Measurements from ENCODE around the gene PIK3C2G.
A peak's percentile ranks its signal among the peaks of the same experiment; 100 is the strongest.

The PIK3C2G gene

DNA sequence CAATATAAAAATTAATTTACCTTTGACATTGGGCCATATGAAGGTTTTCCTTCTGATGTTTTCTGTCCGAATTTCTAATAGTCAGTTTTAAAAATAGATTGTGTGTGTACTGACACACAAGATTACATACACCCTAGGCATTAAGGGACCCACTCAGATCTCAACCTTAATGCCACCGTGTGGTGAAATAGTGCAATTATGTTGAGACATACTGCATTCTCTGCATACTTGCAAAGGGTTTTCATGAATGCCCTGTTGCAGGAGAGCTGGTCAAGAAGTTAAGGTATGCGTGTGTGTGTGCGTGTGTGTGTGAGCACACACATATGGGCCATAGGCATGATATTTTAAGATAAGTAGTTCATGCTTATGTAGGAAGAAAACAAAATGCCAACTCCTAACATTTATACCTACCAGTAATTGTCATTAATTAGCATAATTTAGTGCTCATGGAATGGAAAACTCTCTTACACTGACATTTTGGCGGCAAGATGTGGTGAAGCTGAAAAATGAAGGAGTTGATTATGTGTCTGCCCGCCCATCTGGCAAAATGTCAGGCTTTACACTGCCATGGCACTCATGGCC is 58.8 kb downstream of the PIK3C2G start:
- Histone ChIP-seq H3K27ac (ENCODE audit: low read depth, low read length) (no peak overlapping the region), H3K9ac (ENCODE audit: low read length) (no peak overlapping the region), H4K91ac (ENCODE audit: low read depth, low read length) (peak overlapping the region; percentile 43), H2AFZ (ENCODE audit: insufficient read depth, low read length, poor library complexity) (no peak overlapping the region), H3K79me1 (ENCODE audit: low read length) (no peaks in the 10 kb centered on the region), H4K12ac (ENCODE audit: low read depth, low read length) (no peak overlapping the region), H3K23ac (ENCODE audit: low read length) (no peak overlapping the region), H3K4me3 (ENCODE audit: low read depth, low read length) (no peak overlapping the region), H4K8ac (ENCODE audit: low read depth, low read length) (peak overlapping the region; percentile 66), H3K9me3 (ENCODE audit: insufficient read depth, low read depth, low read length) (no peaks in the 10 kb centered on the region), H3K14ac (ENCODE audit: low read length) (no peak overlapping the region), H3K27me3 (ENCODE audit: insufficient read depth, low read length) (no peaks in the 10 kb centered on the region), H3K4ac (ENCODE audit: low read depth, low read length) (no peak overlapping the region), H2AK5ac (ENCODE audit: low read length) (no peak overlapping the region), H3K79me2 (ENCODE audit: control insufficient read depth, insufficient read depth, low read length, poor library complexity) (no peaks in the 10 kb centered on the region), H3K4me1 (ENCODE audit: control insufficient read depth in 1 of 2, insufficient read depth in 2 of 2, low read length in 2 of 2) (peaks cover 0 to 2% of the 10 kb centered on the region in 2 experiments), H2BK5ac (ENCODE audit: low read depth, low read length, poor library complexity) (no peak overlapping the region), H3K18ac (ENCODE audit: low read length) (no peak overlapping the region), H2BK120ac (ENCODE audit: insufficient read depth, low read length, poor library complexity) (no peak overlapping the region), H2BK12ac (ENCODE audit: low read length) (no peak overlapping the region), H3K4me2 (ENCODE audit: low read length) (no peak overlapping the region), H3K36me3 (ENCODE audit: control insufficient read depth in 1 of 2, insufficient read depth in 2 of 2, low read length in 2 of 2) (no peaks in the 10 kb centered on the region)
- WGBS (ENCODE audit: extremely low coverage, insufficient coverage, insufficient read length): no CpG with 5 or more reads among the region's 6 CpGs
- DNase-seq: peak; percentile 87 to 99

DNA sequence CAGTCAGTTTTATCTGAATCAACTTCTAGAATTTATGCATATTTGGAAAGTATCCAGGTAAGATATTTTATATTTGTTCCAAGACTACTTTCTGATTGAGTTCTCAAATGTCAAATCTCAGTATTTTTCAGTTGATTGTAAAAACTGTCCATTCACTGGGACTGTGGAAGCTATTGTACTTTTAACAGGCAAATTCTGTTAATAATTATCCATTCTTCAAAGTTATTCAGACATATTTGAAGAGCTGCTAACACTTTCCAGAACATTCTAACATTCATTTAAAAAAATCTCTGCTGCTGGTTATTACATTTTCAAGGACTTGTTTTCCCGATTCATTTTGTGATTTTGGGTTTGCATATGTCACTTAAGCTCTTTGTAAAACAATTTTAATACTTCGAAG is 59.7 kb downstream of the PIK3C2G start:
- no peaks in the 10 kb centered on the region for H3K36me3 ChIP-seq (ENCODE audit: control insufficient read depth in 1 of 2, insufficient read depth in 2 of 2, low read length in 2 of 2)
- no peak overlapping the region for H4K8ac ChIP-seq (ENCODE audit: low read depth, low read length)
- H3K4me3 ChIP-seq (ENCODE audit: low read depth, low read length): no peak overlapping the region

DNA sequence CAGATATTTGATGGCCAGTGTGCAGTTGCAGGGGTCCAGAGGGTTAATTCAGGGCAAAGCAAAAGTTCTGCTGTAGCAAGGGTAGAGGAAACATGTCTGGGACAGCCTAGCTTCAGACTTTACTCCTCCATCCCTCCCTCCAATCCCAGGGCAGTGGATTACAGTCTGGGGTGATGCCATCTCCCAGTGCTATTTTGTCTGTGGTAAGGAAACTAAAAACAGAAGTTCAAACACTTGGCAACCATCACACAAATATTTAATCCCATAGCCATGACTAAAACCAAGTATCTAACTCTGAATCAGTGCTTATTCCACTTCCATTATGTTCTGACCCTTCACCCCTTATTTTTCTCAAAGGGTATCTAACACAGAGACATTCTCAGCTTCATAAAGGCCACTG is 61.8 kb downstream of the PIK3C2G start:
- H2AK5ac ChIP-seq (ENCODE audit: low read length): no peak overlapping the region

More for the DNA sequence above, 59.7 kb downstream of the PIK3C2G start:
- Histone ChIP-seq H2AFZ (ENCODE audit: insufficient read depth, low read length, poor library complexity) (no peak overlapping the region), H3K14ac (ENCODE audit: low read length) (no peak overlapping the region), H3K9ac (ENCODE audit: low read length) (no peak overlapping the region), H4K12ac (ENCODE audit: low read depth, low read length) (no peak overlapping the region), H2BK5ac (ENCODE audit: low read depth, low read length, poor library complexity) (no peak overlapping the region), H2BK120ac (ENCODE audit: insufficient read depth, low read length, poor library complexity) (no peak overlapping the region), H3K4me2 (ENCODE audit: low read length) (no peak overlapping the region), H3K79me2 (ENCODE audit: control insufficient read depth, insufficient read depth, low read length, poor library complexity) (no peaks in the 10 kb centered on the region), H3K4ac (ENCODE audit: low read depth, low read length) (no peak overlapping the region), H2BK12ac (ENCODE audit: low read length) (no peak overlapping the region), H4K91ac (ENCODE audit: low read depth, low read length) (no peak overlapping the region), H3K79me1 (ENCODE audit: low read length) (no peaks in the 10 kb centered on the region), H3K4me1 (ENCODE audit: control insufficient read depth in 1 of 2, insufficient read depth in 2 of 2, low read length in 2 of 2) (peaks cover 0 to 2% of the 10 kb centered on the region in 2 experiments), H3K27ac (ENCODE audit: low read depth, low read length) (no peak overlapping the region), H3K9me3 (ENCODE audit: insufficient read depth, low read depth, low read length) (no peaks in the 10 kb centered on the region), H3K27me3 (ENCODE audit: insufficient read depth, low read length) (no peaks in the 10 kb centered on the region), H2AK5ac (ENCODE audit: low read length) (no peak overlapping the region), H3K18ac (ENCODE audit: low read length) (no peak overlapping the region), H3K23ac (ENCODE audit: low read length) (no peak overlapping the region)
- WGBS (ENCODE audit: extremely low coverage, insufficient coverage, insufficient read length): no CpG with 5 or more reads among the region's 2 CpGs
- no peak for DNase-seq

DNA sequence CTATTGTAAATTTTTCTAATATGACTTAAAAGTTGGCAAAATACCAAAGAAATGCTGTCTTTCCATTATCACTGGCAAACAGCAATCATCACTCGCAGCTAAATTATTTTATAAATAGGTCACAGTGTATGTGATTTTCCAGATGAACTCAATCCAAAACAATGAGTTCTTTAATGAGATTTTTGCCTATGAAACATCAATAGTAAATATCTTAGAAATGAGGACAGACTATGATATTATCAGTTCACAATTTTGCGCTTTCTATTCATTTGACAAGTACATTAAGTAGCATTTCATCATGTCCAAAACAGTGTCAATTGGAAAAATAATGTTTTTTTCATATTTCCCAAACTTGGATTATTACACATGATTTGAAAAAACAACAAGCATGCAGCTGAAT is 65.7 kb downstream of the PIK3C2G start:
- H3K4ac ChIP-seq (ENCODE audit: low read depth, low read length): no peak overlapping the region
- H4K91ac ChIP-seq (ENCODE audit: low read depth, low read length): no peak overlapping the region
- H3K79me2 ChIP-seq (ENCODE audit: control insufficient read depth, insufficient read depth, low read length, poor library complexity): no peaks in the 10 kb centered on the region
- H3K4me1 ChIP-seq (ENCODE audit: control insufficient read depth in 1 of 2, insufficient read depth in 2 of 2, low read length in 2 of 2): no peaks in the 10 kb centered on the region
- H3K9ac ChIP-seq (ENCODE audit: low read length): no peak overlapping the region
- H2AFZ ChIP-seq (ENCODE audit: insufficient read depth, low read length, poor library complexity): no peak overlapping the region
- no peak overlapping the region for H3K23ac ChIP-seq (ENCODE audit: low read length)
- H4K12ac ChIP-seq (ENCODE audit: low read depth, low read length): no peak overlapping the region
- peak in 1 of 2 donors; percentile 53 for DNase-seq
- H2BK5ac ChIP-seq (ENCODE audit: low read depth, low read length, poor library complexity): no peak overlapping the region
- H3K14ac ChIP-seq (ENCODE audit: low read length): no peak overlapping the region
- WGBS (ENCODE audit: extremely low coverage, insufficient coverage, insufficient read length): no CpG with 5 or more reads among the region's 2 CpGs
- no peak overlapping the region for H2BK120ac ChIP-seq (ENCODE audit: insufficient read depth, low read length, poor library complexity)
- no peak overlapping the region for H4K8ac ChIP-seq (ENCODE audit: low read depth, low read length)
- no peak overlapping the region for H3K18ac ChIP-seq (ENCODE audit: low read length)
- H3K4me2 ChIP-seq (ENCODE audit: low read length): no peak overlapping the region
- no peak overlapping the region for H2AK5ac ChIP-seq (ENCODE audit: low read length)
- H2BK12ac ChIP-seq (ENCODE audit: low read length): no peak overlapping the region
- no peaks in the 10 kb centered on the region for H3K36me3 ChIP-seq (ENCODE audit: control insufficient read depth in 1 of 2, insufficient read depth in 2 of 2, low read length in 2 of 2)
- H3K27me3 ChIP-seq (ENCODE audit: insufficient read depth, low read length): no peaks in the 10 kb centered on the region
- H3K4me3 ChIP-seq (ENCODE audit: low read depth, low read length): no peak overlapping the region
- H3K79me1 ChIP-seq (ENCODE audit: low read length): no peaks in the 10 kb centered on the region
- no peaks in the 10 kb centered on the region for H3K9me3 ChIP-seq (ENCODE audit: insufficient read depth, low read depth, low read length)
- H3K27ac ChIP-seq (ENCODE audit: low read depth, low read length): no peak overlapping the region

More for the DNA sequence above, 61.8 kb downstream of the PIK3C2G start:
- H4K12ac ChIP-seq (ENCODE audit: low read depth, low read length): no peak overlapping the region
- H3K4me3 ChIP-seq (ENCODE audit: low read depth, low read length): no peak overlapping the region
- H3K9ac ChIP-seq (ENCODE audit: low read length): no peak overlapping the region
- H4K8ac ChIP-seq (ENCODE audit: low read depth, low read length): no peak overlapping the region
- no peak overlapping the region for H2BK12ac ChIP-seq (ENCODE audit: low read length)
- H3K27ac ChIP-seq (ENCODE audit: low read depth, low read length): no peak overlapping the region
- H3K4me2 ChIP-seq (ENCODE audit: low read length): no peak overlapping the region
- no peak overlapping the region for H4K91ac ChIP-seq (ENCODE audit: low read depth, low read length)
- no peak overlapping the region for H2AFZ ChIP-seq (ENCODE audit: insufficient read depth, low read length, poor library complexity)
- H2BK5ac ChIP-seq (ENCODE audit: low read depth, low read length, poor library complexity): no peak overlapping the region
- H3K4ac ChIP-seq (ENCODE audit: low read depth, low read length): no peak overlapping the region
- no peak overlapping the region for H2BK120ac ChIP-seq (ENCODE audit: insufficient read depth, low read length, poor library complexity)
- no peaks in the 10 kb centered on the region for H3K79me1 ChIP-seq (ENCODE audit: low read length)
- no peak overlapping the region for H3K18ac ChIP-seq (ENCODE audit: low read length)
- H3K9me3 ChIP-seq (ENCODE audit: insufficient read depth, low read depth, low read length): no peaks in the 10 kb centered on the region
- H3K27me3 ChIP-seq (ENCODE audit: insufficient read depth, low read length): no peaks in the 10 kb centered on the region
- H3K23ac ChIP-seq (ENCODE audit: low read length): no peak overlapping the region
- H3K4me1 ChIP-seq (ENCODE audit: control insufficient read depth in 1 of 2, insufficient read depth in 2 of 2, low read length in 2 of 2): peaks cover 0 to 2% of the 10 kb centered on the region in 2 experiments
- H3K79me2 ChIP-seq (ENCODE audit: control insufficient read depth, insufficient read depth, low read length, poor library complexity): no peaks in the 10 kb centered on the region
- no peak for DNase-seq
- H3K14ac ChIP-seq (ENCODE audit: low read length): no peak overlapping the region
- no peaks in the 10 kb centered on the region for H3K36me3 ChIP-seq (ENCODE audit: control insufficient read depth in 1 of 2, insufficient read depth in 2 of 2, low read length in 2 of 2)
